ENCODE data around the gene TRIM67.

- TF ChIP-seq CTCF (IDR thresholded peaks at IDR 0.05; ENCODE audit: poor library complexity, severe bottlenecking) (no peak), POLR2AphosphoS5 (IDR thresholded peaks at IDR 0.05) (no peak), SMC3 (conservative IDR thresholded peaks at IDR 0.05; ENCODE audit: poor library complexity) (no peak), REST (IDR thresholded peaks at IDR 0.05; ENCODE audit: borderline replicate concordance) (no peak)
Measured at GRCh38 chr1:231144416-231145193, 17.3 kb upstream of the TRIM67 start.

Data from neural cell (in vitro differentiated cells).